ENCODE results near the gene TPRN. TPM values are rescaled to one million over a fixed set of nuclear protein-coding genes. Genes with fewer than 3 reads are reported as not detected.

TPRN gene
- total and polyA plus RNA-seq, 2 donors (not counting 3 experiments of a cell fraction or from before 2014, with no cell fraction given), result 4.3 to 12.4 TPM

- Histone ChIP-seq H3K9me1 (replicated peaks; ENCODE audit: control insufficient read depth, extremely low read depth, insufficient read depth, low read length) (no peaks in the 10 kb centered on the region), H3K27ac (ENCODE audit: insufficient read depth, low read depth, low read length) (no peak overlapping the region), H4K20me1 (replicated peaks; ENCODE audit: control insufficient read depth, extremely low read depth, insufficient read depth, low read length) (no peaks in the 10 kb centered on the region), H3K4me3 (replicated peaks in 1 of 3; ENCODE audit: insufficient read depth in 1 of 3, low read depth in 1 of 3, low read length in 3 of 3) (no peak overlapping the region), H3K27me3 (ENCODE audit: control insufficient read depth in 2 of 2, insufficient read depth in 2 of 2, low read length in 2 of 2) (peaks cover 10 to 13% of the 10 kb centered on the region in 2 experiments), H3K4me2 (ENCODE audit: insufficient read depth, low read length) (no peak overlapping the region), H2AFZ (ENCODE audit: low read depth, low read length) (no peak overlapping the region), H3K4me1 (ENCODE audit: control insufficient read depth, extremely low read depth, insufficient read depth, low read length) (peaks cover 6% of the 10 kb centered on the region), H3K9ac (replicated peaks; ENCODE audit: extremely low read depth, insufficient read depth, low read length) (no peak overlapping the region), H3K9me3 (replicated peaks; ENCODE audit: control insufficient read depth, insufficient read depth, low read length) (no peaks in the 10 kb centered on the region), H3K36me3 (ENCODE audit: control insufficient read depth in 2 of 2, extremely low read depth in 1 of 2, insufficient read depth in 2 of 2, low read length in 2 of 2) (peaks cover 0 to 3% of the 10 kb centered on the region in 2 experiments), H3K79me2 (ENCODE audit: control insufficient read depth, insufficient read depth, low read length) (no peaks in the 10 kb centered on the region)
- CTCF ChIA-PET, result interaction anchor here (0.8 to 3.6 kb wide), 3 partner anchors 15 to 63 kb away, joined by 3 to 26 read pairs (median 3); partner anchors contain the start of gene RNF224
- no peak for TF ChIP-seq GATA2 (IDR thresholded peaks at IDR 0.05; ENCODE audit: insufficient read depth, insufficient read length, low read depth, low read length)
- no peak for TF ChIP-seq MAX (IDR thresholded peaks at IDR 0.05; ENCODE audit: insufficient read depth, insufficient read length)
- no peak for TF ChIP-seq MYC (IDR thresholded peaks at IDR 0.05; ENCODE audit: low read depth, low read length)
- no peak for TF ChIP-seq POLR2AphosphoS5 (IDR thresholded peaks at IDR 0.05; ENCODE audit: insufficient read depth, low read depth, low read length)
- TF ChIP-seq CTCF (IDR thresholded peaks at IDR 0.05; ENCODE audit: extremely low read depth in 1 of 2, insufficient read depth in 1 of 2, low read depth in 1 of 2, low read length in 2 of 2), result no peak
- TF ChIP-seq JUN (IDR thresholded peaks at IDR 0.05; ENCODE audit: borderline replicate concordance, insufficient read depth, insufficient read length, low read depth), result no peak
- no peak for TF ChIP-seq FOS (IDR thresholded peaks at IDR 0.05; ENCODE audit: borderline replicate concordance, insufficient read depth, low read length)
- BruUV-seq (replicated peaks), result no TSS peak
- no peak for FAIRE-seq
- intact Hi-C loops (cut with micrococcal nuclease), result no loop called here
- no peak for DNase-seq (ENCODE audit: low read depth, low spot score)
- POLR2A ChIA-PET, result no interaction called here
- dilution Hi-C loops (cut with MboI; ENCODE audit: extremely low pct_ligation_motif_present, low sequenced_read_pairs), result no loop called here
Observed at GRCh38 chr9:137173796-137174664, 26.5 kb downstream of the TPRN start.
